Upper lobe of left lung (tissue), 4 donors: ENCODE results near the gene KLF15.

Experiments used
- CTCF ChIP-seq, 6 experiments: fragments of 450-650 bp in 4 of 6; fragments of 200-600 bp in 2 of 6; sonication (generic) in 2 of 6; IDR thresholded peaks; one replicate each; pipeline ENCODE4 v1.5.1; 2016 to 2019; ENCODE audit warnings: antibody characterized with exemption in 6 of 6
- POLR2A ChIP-seq, 4 donors: fragments of 450-650 bp; IDR thresholded peaks; one replicate each; pipeline ENCODE4 v1.5.1; 2016 to 2017; ENCODE audit warnings: antibody characterized with exemption in 4 of 4, mild to moderate bottlenecking in 2 of 4

DNA sequence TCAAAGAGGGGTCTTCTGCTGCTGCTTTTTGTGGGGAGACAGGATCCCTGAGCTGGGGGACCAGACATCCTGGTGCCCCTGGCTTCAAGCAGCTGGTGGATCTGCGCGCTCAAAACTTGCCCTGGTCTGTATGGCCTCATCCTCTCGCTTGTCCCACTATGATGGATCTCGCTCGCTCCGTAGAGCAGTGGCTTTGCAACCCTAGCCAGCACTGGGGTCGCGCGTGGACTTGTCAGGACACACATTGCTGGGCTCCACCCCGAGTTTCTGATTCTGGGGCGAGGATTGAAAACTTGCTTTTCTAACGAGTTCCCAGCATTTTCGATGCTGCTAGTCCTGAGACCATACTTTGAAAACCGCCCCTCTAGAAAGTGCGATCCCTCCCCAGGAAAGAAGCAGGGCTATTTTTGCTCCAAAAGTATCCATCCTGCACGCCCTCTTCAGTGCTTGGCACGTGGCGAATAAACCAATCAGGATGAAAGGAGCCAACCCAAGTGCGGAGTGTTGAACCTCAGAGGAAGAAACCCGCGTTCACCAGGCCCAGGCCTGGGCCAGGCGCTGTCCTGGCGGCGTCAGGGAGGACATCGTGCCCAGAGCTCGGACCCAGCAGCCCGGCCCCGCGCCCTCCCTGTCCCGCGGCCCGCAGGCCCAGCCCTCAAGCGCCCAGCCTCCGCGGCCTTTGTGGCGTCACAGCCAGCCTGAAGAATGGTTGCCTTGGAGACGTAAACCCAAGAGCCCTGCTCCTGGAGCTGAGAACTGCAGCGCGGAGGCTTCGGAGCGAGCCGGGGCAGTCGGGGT lies 37.2 kb upstream of the KLF15 start, which contains the start of gene CFAP100:
- TF ChIP-seq CTCF (IDR thresholded peaks at IDR 0.05) (no peak), POLR2A (IDR thresholded peaks at IDR 0.05) (peak in 1 of 4 donors; percentile 20)
